CD4-positive, alpha-beta T cell treated with Interleukin-10 for 1 hour (primary cell): ENCODE results near the gene CDH23.

ENCODE experiments used
- DNase-seq: peaks from one replicate; pipeline ENCODE4 v3.0.0-alpha.2; 2020

Gene CDH23

DNA sequence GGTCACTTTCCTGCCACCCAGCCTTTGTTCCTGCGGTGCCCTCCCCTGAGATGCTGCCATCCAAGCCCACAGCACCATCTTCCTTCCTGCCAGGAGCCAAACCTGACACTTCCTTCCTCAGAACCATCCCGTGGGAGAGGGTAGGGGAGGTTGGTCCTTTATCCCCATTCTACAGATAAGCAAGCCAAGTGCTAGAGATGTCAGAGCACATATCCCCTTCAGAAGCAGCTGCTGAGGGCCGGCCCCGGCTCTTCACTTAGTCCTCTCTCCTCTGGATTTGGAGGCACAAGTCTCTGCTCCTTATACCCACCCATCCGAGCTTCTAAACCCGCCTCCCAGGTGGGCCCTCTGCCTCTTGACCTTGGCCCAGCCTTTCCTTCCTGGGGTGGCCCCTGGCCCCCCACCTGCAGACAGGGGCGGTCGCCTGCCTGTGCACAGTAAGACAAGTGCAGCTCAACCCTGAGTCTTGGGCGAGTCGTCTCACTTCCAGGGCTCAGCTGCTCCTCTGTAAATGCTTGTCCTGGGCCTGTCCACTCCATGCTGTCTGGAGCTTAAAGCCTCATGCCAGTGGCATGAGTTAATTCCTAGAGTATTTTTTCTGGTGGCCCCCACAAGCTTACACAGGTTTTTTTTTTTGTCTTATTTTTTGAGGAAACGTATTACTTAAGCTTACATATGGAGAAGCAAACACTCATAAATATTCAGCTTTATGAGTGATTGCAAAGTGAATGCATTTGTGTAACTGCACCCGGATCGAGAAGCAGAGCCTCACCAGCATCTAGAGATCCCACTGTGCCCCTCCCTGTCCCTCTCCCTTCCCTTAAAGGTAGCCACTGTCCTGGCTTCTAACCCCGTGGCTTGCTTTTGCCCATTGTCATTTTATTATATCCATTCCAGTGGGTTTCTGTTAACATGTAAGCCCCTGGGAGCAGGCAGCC lies 125.1 kb downstream of the CDH23 start:
- DNase-seq, result no peak

GRCh38 chr10:71522442-71523144 lies 125.9 kb downstream of the CDH23 start:
- no peak for DNase-seq

DNA sequence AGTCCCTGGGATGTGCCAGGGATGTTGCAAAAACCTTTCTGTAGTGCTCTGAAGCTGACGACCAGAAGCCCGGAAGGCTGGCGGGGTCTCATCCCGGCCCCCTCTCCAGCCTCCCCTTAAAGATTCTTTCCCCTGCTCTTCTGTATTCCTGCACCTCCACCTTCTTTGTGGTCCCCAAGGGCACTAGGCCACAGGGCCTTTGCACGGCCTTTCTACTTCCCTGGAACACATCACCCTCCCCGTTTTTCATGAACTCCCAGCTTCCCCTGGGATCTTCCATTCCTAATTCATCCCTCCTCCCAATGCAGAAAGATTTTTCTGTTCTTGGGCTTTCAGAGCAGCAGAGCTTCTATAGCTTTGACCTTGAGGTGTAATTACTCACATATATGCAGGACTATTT lies 127.0 kb downstream of the CDH23 start:
- DNase-seq, result no peak

GRCh38 chr10:71525092-71525491 lies 128.4 kb downstream of the CDH23 start:
- DNase-seq, result no peak

DNA sequence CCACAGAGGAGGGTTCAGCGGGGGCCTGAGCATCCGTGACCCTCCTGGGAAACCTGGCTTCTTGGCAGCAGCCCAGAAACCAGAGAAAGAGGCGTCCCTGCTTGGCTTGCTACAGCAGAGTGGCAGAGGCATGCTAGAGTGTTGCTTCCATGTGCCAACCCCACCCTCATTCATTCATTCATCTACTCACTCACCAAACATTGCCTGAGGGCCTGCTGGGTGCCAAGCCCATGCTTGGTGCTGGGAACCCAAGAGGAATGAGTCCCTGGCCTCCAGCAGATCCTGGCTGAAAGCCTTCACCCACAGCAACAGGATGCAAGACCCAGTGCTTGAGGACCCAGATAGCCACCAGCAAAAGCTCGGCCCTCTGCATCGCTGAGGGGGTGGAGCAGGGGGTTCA lies 129.0 kb downstream of the CDH23 start:
- no peak for DNase-seq

DNA sequence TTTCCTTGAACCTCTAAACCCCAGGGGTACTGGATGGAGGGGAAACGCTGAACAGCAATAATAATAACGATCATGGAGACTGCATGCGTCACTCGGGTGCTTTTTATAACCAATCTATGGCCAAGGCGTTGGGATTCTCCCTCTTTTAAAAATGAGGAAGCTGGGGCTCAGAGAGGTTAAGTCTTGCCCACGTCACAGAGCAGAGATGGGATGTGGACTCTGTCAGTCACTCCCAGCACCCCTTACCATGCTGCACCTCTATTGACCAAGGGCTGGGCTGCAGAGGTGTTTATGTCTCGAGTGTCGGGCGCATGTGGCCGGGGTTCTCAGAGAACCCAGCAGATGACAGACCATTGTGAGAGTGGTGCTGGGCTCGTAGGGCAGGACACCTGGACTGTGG lies 129.9 kb downstream of the CDH23 start:
- no peak for DNase-seq

DNA sequence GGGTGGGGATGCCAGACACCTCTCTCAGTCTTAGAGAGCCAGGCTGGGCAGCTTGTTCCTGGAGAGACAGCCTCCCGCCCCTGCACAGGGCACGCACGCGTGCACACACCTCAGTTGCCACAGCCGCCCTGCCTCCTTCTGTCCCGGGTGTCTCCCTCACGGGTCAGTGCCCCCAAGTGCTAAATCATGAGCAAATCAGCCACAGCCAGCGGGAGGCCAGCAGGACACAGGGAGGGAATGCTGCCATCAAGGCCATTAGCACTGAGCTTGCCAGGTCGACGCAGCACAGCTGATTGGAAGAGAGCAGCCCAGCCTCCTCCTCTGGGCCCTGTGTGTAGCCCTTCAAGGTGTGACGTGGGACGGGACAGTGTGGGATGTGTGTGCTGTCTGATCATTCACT lies 130.4 kb downstream of the CDH23 start:
- no peak for DNase-seq

DNA sequence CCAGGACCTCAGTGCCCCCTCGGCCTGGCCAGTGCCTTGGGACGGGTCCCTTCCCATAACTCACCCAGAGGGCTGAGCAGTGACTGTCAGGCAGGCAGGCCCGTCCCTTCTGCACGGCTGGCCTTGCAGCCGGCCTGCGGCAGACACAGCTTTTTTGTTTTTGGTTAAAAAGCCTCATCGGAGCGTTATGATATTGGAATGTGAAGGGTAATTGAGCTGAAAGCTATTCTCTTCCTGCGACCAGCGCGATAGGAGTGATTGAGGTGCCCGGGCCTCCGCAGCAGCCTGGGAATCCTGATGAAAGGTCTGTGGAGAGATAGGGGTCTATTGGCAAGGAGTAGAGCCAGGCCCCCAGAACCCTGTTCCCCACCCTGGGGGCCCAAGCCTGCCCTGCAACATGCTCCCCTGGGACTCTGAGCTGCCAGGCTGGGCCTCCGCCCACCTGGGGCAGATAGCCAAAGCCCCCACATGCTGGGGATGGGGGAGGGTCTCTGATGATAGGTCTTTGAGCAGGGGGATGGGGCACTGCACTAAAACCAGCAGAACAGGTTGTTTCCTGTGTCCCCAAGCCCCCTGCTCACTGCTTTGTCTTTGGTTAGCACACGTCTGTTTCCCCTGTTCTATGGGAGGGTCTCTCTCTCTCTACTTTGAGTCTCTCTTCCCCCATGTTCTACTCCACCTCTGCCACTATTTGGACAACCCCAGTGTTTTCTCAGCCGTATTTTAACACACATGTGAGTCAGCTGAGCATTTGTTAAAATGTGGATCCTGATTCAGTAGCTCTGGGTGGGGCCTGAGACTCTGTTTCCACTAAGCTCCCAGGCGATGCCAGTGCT lies 131.9 kb downstream of the CDH23 start:
- no peak for DNase-seq

GRCh38 chr10:71529207-71529827 lies 132.6 kb downstream of the CDH23 start:
- DNase-seq, result no peak

GRCh38 chr10:71530781-71531180 lies 134.1 kb downstream of the CDH23 start:
- no peak for DNase-seq

- DNase-seq, result no peak
Measured at GRCh38 chr10:71531485-71532446, 135.0 kb downstream of the CDH23 start.

- no peak for DNase-seq
Measured at GRCh38 chr10:71532878-71533277, 136.2 kb downstream of the CDH23 start.

DNA sequence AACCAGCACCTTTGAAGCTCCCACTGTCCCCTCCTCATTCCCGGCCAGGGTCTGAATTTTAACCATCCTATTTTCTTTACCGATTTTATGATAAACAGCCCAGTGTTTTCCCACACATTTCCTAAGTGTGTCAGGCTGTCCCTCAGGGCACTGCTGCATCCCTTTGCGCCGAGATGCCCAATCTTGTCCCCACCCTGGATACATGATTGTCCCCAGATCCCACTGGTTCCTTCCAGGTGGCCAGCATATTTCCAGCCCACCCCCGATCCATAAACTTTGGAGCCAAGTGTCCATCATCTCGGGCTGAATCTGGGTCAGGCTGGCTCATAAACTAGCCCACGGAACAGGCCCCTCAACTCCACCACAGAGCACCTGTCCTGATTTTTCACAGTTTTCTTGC lies 137.2 kb downstream of the CDH23 start:
- no peak for DNase-seq

DNA sequence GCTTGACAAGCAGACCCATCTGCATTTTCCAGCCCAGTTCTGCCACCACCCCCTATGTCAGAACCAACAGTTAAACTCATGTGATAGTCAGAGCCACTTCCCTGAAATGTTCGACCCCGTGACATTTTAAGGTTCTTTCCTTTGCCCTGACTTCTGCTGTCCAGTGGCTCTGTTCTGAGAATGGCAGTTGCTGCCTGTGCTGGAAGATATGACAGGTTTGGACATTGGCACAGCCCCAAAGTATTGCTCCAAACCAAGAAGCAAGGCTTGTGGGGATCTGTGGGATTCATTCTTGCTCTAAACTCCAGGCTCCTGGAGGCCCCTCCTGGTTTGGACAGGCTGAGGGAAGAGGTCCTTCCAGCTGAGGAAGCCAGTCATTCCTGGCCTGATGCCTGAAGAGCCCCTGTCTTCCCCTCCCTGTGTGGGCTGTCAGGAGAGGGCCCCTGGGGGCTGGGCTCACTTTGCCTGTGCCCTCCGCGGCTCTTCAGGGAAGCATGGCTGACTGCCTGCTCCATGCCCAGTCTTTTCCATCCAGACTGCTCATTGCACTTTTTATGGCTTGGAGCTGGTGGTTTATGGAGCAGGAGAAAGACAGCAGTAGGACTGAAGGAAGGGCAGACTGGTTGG lies 138.0 kb downstream of the CDH23 start:
- no peak for DNase-seq

- DNase-seq, result no peak
Measured at GRCh38 chr10:71536332-71536731, 139.6 kb downstream of the CDH23 start.

GRCh38 chr10:71537125-71537524 lies 140.4 kb downstream of the CDH23 start:
- no peak for DNase-seq

DNA sequence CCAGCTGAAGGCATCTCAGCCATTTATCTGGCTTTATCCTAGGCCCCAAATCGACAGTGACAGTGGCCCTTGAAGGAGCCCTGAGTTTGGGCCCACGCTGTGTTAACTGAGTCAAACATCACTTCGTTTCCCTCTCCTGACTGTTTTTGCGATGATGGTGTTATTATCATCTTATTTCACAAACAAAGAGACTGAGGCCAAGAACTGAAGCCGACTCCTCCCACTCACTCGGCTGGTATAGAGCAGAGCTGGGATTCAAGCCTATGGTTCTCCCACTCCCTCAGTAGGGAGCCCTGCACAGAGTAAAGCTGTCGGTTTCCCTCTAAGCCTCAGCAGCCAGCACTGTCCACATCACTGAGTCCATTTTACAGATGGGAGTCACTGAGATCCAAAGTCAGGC lies 141.0 kb downstream of the CDH23 start:
- no peak for DNase-seq

- DNase-seq, result no peak
Measured at GRCh38 chr10:71538608-71539260, 142.0 kb downstream of the CDH23 start.

DNA sequence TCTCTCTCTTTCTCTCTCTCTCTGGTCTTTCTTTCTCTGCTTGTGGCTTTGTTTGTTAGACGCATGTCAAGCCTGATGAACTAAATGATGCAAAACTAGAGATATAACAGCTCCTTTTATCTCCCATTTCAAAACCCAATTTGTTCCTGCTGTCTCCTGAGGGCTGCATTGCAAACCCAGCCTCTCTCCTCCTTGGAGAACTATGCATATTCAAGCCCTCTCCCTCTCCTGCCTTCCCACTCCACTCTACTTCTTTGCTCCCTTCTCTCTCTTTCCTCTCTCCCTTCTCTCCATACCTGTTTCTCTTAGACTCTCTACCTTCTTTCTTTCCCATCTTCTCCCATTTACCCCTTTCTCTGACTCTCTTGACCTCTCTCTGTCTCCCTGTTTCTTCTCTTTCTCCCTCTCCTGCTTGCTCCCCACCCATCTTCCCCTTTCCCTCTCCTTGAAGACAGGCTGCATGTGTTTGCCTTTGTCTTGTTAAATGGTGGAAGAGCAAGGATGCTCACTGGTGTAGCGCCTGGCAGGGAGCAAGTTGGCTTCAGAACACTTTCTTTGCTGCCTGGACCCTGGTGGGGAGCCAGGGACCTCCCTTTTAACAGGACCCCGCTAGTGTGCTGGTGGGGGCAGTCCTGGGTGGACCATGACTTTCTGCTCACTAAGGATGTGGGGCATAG lies 142.9 kb downstream of the CDH23 start:
- DNase-seq, result no peak

GRCh38 chr10:71542478-71542877 lies 145.8 kb downstream of the CDH23 start:
- DNase-seq, result no peak
